Left lobe of liver (tissue), 2 donors: Measurements from ENCODE around the gene TM9SF3. TPM values are rescaled to one million over a fixed set of nuclear protein-coding genes. Genes with fewer than 3 reads are reported as not detected.
A peak's percentile ranks its signal among the peaks of the same experiment; 100 is the strongest.

ENCODE experiments used
- ATAC-seq: fragments of 200-7000 bp; cut with Tn5 transposase; one replicate; pipeline ENCODE4 v1.9.1; 2020; ENCODE audit warnings: mild to moderate bottlenecking, moderate library complexity
- DNase-seq: peaks from one replicate; pipeline ENCODE4 v3.0.0-alpha.2; 2020; ENCODE audit warnings: low spot score
- total RNA-seq: library from RNA; stranded (reverse); gene quantifications from one replicate; pipeline ENCODE4 v1.2.1, GENCODE V29; 2021
- donor health status: DM: no; HTN: no; CAD: no; lungs with moderate emphysema.
- donor health status: DM: no; HTN: yes; CAD: no.

TM9SF3 gene
- total RNA-seq, 1 donor from 2014 or later = 69.7 TPM

DNA sequence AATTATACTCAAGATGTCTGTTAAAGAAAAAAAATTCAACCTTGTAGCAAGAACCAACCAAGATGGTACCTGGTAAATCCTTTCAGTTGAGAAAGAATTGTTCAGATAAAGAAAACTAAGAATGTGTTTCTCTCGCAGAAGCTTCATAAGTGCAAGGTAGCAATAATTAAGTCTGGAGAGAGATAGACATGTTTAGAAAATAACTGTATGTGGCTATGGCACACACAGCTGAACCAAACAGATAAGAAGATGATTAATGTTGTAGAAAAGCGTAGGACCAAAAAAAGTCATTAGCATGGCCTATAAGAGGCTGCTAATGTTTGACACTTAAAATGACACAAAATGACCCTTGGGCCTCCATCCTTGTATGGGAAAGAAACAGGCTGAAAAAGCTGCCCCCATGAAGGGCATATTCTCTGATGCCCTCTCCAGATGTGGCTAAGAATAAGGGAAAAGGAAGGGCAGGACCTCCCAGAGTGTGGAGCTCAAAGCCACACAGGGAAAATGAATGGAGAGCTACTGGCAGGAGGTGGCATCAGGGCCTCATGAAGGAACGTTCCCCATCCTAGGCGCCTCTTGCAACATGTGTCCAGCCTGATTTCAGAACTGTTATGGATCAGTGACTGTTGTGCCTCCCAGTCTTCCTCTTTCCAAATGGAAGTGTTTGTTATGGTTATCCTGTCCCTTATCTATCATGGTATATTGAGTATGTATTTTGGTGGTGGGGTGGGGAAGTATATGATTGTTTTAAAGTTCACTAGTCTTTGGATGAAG is 103.8 kb downstream of the TM9SF3 start:
- DNase-seq = no peak
- no peak for ATAC-seq

DNA sequence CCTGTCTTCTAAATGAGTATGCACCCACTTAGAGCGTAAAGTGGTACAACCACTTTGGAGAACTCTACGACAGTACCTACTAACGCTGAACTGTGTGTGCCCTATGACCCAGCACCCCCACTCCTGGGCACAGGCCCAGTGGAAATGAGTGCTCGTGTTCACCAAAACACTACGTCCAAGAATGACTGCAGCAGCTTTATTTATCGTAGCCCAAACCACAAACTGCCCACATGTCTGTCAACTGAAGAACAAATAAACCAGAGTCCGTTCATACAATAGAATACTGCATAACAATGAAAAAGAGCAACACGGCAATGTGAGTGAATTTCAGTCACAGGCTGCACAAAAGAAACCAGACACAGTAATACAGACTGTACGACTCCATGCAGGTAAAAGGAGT is 108.5 kb downstream of the TM9SF3 start:
- ATAC-seq = no peak
- no peak for DNase-seq

GRCh38 chr10:96473866-96474265 is 112.9 kb downstream of the TM9SF3 start:
- ATAC-seq = no peak
- DNase-seq = no peak

DNA sequence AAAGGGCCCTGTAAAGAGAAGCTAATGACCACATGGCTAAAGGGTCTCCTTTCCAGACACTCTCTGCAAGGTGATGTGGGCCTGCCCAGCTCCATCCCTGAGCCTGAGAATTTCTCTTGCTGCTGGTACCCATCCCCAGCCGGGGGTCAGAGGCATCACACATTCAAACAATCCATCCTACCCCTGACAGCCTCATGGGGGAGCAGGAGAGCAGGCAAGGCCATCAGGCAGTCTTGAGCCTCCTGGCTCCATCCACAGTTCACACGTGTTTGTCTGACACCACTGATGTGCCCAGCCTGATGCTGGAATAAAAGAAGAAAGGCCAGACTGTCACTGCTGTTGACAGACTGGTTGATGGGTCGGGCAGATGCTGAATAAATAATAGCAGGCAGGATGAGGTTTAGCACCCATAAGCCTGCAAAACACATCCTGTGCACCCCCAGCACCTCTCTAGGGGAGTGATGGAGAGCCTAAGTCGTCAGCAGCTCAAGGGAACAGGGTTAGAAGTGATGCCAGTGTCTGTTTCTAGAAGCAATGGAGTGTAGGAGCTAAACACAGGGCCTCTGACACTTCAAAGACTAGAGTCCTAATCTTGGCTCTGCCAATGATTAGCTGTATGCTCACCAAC is 116.6 kb downstream of the TM9SF3 start:
- ATAC-seq (peak; percentile 73), DNase-seq (no peak)

- DNase-seq (no peak), ATAC-seq (no peak)
Observed at GRCh38 chr10:96468845-96469244, 118.0 kb downstream of the TM9SF3 start.

Other genes with a start within 250 kb of the TM9SF3 start
- gene OPALIN, start 228.0 kb downstream of the TM9SF3 start, total RNA-seq = not detected
- gene TLL2, start 73.1 kb downstream of the TM9SF3 start, total RNA-seq = not detected
- 35.7 TPM for gene PIK3AP1, start 133.5 kb upstream of the TM9SF3 start, total RNA-seq
- 9.2 TPM for gene LCOR, start 245.3 kb upstream of the TM9SF3 start, total RNA-seq